Thyroid gland (tissue), 4 donors: ENCODE results near the gene ZNF18. TPM values are rescaled to one million over a fixed set of nuclear protein-coding genes. Genes with fewer than 3 reads are reported as not detected.
"Not testable (repeated sequence)": the region's sequence is repeated elsewhere in the genome, so short reads cannot be mapped to it uniquely, and the experiment has no call there.

Experiments used
- DNase-seq, 2 donors: peaks; one replicate each; pipeline ENCODE4 v3.0.0-alpha.2; 2019
- H3K27ac ChIP-seq, 3 donors: fragments of 200-600 bp; sonication (generic); 1 replicate in 2 of 3; 2 replicates in 1 of 3; pipeline ENCODE4 v1.5.1; 2016 to 2019; ENCODE audit warnings: mild to moderate bottlenecking in 1 of 3, moderate library complexity in 1 of 3
- H3K27me3 ChIP-seq: fragments of 200-600 bp; sonication (generic); one replicate; pipeline ENCODE4 v1.5.1; 2019
- H3K36me3 ChIP-seq, 2 donors: fragments of 200-600 bp; sonication (generic); one replicate each; pipeline ENCODE4 v1.5.1; 2016 to 2019
- H3K4me1 ChIP-seq, 2 donors: fragments of 200-600 bp; sonication (generic); one replicate each; pipeline ENCODE4 v1.5.1; 2017 to 2019
- H3K4me3 ChIP-seq, 3 donors: fragments of 200-600 bp; sonication (generic); replicated peaks in 1 of 3; 1 replicate in 2 of 3; 2 replicates in 1 of 3; pipeline ENCODE4 v1.5.1; 2016; ENCODE audit warnings: mild to moderate bottlenecking in 1 of 3
- H3K9me3 ChIP-seq: fragments of 200-600 bp; sonication (generic); one replicate; pipeline ENCODE4 v1.5.1; 2017
- CTCF ChIP-seq, 6 experiments: fragments of 200-600 bp in 3 of 6; fragments of 450-650 bp in 3 of 6; sonication (generic) in 3 of 6; IDR thresholded peaks; one replicate each; pipeline ENCODE4 v1.5.1; 2016 to 2019; ENCODE audit warnings: antibody characterized with exemption in 6 of 6, mild to moderate bottlenecking in 2 of 6, inconsistent platforms in 1 of 6, moderate library complexity in 1 of 6
- POLR2A ChIP-seq, 2 donors: fragments of 450-650 bp; IDR thresholded peaks; one replicate each; pipeline ENCODE4 v1.6.1; 2017; ENCODE audit warnings: antibody characterized with exemption in 2 of 2, mild to moderate bottlenecking in 2 of 2, moderate library complexity in 1 of 2
- WGBS, 2 donors: methylation state at CpG; one replicate each; pipeline ENCODE4 v1.1.5; 2017; 5-methylcytosine and 5-hydroxymethylcytosine counted together
- intact Hi-C: fragments of 100-400 bp; cut with DNase I; formaldehyde crosslinking; loops from one replicate; pipeline ENCODE4 v1.15.1; 2023
- total RNA-seq, 4 donors: library from RNA; depleted of rRNA; stranded (reverse); fragments of >200 nt; gene quantifications; one replicate each; pipeline ENCODE4 v1.2.3, GENCODE V29; 2016

ZNF18 gene
- total RNA-seq, 4 donors from 2014 or later: 6.5 to 14.6 (median 8.6) TPM

- intact Hi-C loops: no loop called here
- no peak overlapping the region for H3K4me3 ChIP-seq
- no peak for DNase-seq
- TF ChIP-seq CTCF (IDR thresholded peaks at IDR 0.05): no peak
- TF ChIP-seq POLR2A (IDR thresholded peaks at IDR 0.05): no peak
- H3K36me3 ChIP-seq: no peaks in the 10 kb centered on the region
- H3K27me3 ChIP-seq: no peaks in the 10 kb centered on the region
- H3K27ac ChIP-seq: no peak overlapping the region
- WGBS, 2 donors: 75 to 85% methylated on average over 7 of the region's 7 CpGs
- no peaks in the 10 kb centered on the region for H3K9me3 ChIP-seq
- no peaks in the 10 kb centered on the region for H3K4me1 ChIP-seq
These were observed 46.3 kb downstream of the ZNF18 start for GRCh38 chr17:11950771-11951519.

GRCh38 chr17:11949571-11949970 lies 47.7 kb downstream of the ZNF18 start:
- H3K4me3 ChIP-seq, H3K36me3 ChIP-seq, intact Hi-C loops, H3K27me3 ChIP-seq, H3K9me3 ChIP-seq, H3K27ac ChIP-seq, H3K4me1 ChIP-seq, DNase-seq: not testable (repeated sequence)
- 100% methylated on average over 1 of the region's 1 CpG for WGBS, 2 donors

- intact Hi-C loops: no loop called here
- no peaks in the 10 kb centered on the region for H3K4me1 ChIP-seq
- TF ChIP-seq POLR2A (IDR thresholded peaks at IDR 0.05) (no peak), CTCF (IDR thresholded peaks at IDR 0.05) (no peak)
- H3K9me3 ChIP-seq: no peaks in the 10 kb centered on the region
- 8 to 42% methylated on average over 6 of the region's 6 CpGs for WGBS, 2 donors
- no peak overlapping the region for H3K4me3 ChIP-seq
- H3K27ac ChIP-seq: no peak overlapping the region
- H3K36me3 ChIP-seq: no peaks in the 10 kb centered on the region
- DNase-seq: peak; percentile 35 to 43
- no peaks in the 10 kb centered on the region for H3K27me3 ChIP-seq
These were observed 48.5 kb downstream of the ZNF18 start for GRCh38 chr17:11948789-11949188.

- Histone ChIP-seq H3K9me3 (no peaks in the 10 kb centered on the region), H3K36me3 (no peaks in the 10 kb centered on the region), H3K4me1 (no peaks in the 10 kb centered on the region), H3K27me3 (no peaks in the 10 kb centered on the region), H3K4me3 (no peak overlapping the region), H3K27ac (no peak overlapping the region)
- TF ChIP-seq CTCF (IDR thresholded peaks at IDR 0.05) (no peak), POLR2A (IDR thresholded peaks at IDR 0.05) (no peak)
- intact Hi-C loops: no loop called here
- DNase-seq: no peak
- 69 to 76% methylated on average over 3 of the region's 3 CpGs for WGBS, 2 donors
These were observed 52.7 kb downstream of the ZNF18 start for GRCh38 chr17:11944587-11944986.

GRCh38 chr17:11943759-11944347 lies 53.4 kb downstream of the ZNF18 start:
- H3K27ac ChIP-seq: no peak overlapping the region
- no peaks in the 10 kb centered on the region for H3K9me3 ChIP-seq
- H3K4me3 ChIP-seq: no peak overlapping the region
- intact Hi-C loops: no loop called here
- H3K4me1 ChIP-seq: no peaks in the 10 kb centered on the region
- TF ChIP-seq CTCF (IDR thresholded peaks at IDR 0.05) (no peak), POLR2A (IDR thresholded peaks at IDR 0.05) (no peak)
- DNase-seq: no peak
- no peaks in the 10 kb centered on the region for H3K27me3 ChIP-seq
- H3K36me3 ChIP-seq: no peaks in the 10 kb centered on the region
- 85 to 91% methylated on average over 7 of the region's 7 CpGs for WGBS, 2 donors

GRCh38 chr17:11943086-11943485 lies 54.2 kb downstream of the ZNF18 start:
- intact Hi-C loops: not testable (repeated sequence)
- WGBS, 2 donors: 94 to 95% methylated on average over 11 of the region's 11 CpGs

More at GRCh38 chr17:11943086-11943485, 54.2 kb downstream of the ZNF18 start:
- H3K4me3 ChIP-seq, H3K4me1 ChIP-seq, DNase-seq, H3K27me3 ChIP-seq, H3K27ac ChIP-seq, H3K36me3 ChIP-seq, H3K9me3 ChIP-seq: not testable (repeated sequence)
